Right lobe of liver (tissue), 4 donors: ENCODE measurements around the gene ZNF219.

Source experiments
- POLR2A ChIP-seq: fragments of 450-650 bp; IDR thresholded peaks from one replicate; pipeline ENCODE4 v1.6.1; 2017; ENCODE audit warnings: antibody characterized with exemption, mild to moderate bottlenecking
- TF ChIP-seq, protein P1 (sequence below), 4 donors: fragments of 200-600 bp in 3 of 4; fragments of 450-650 bp in 1 of 4; IDR thresholded peaks; one replicate each; pipeline versions ENCODE4 v1.5.1 to v1.8.0; 2016 to 2022; ENCODE audit warnings: antibody characterized with exemption in 4 of 4, mild to moderate bottlenecking in 2 of 4
- donor health status: DM: no; HTN: no; CAD: no.
- donor health status: DM: no; HTN: no; CAD: no.
- donor health status: DM: no; HTN: yes; CAD: no.

DNA sequence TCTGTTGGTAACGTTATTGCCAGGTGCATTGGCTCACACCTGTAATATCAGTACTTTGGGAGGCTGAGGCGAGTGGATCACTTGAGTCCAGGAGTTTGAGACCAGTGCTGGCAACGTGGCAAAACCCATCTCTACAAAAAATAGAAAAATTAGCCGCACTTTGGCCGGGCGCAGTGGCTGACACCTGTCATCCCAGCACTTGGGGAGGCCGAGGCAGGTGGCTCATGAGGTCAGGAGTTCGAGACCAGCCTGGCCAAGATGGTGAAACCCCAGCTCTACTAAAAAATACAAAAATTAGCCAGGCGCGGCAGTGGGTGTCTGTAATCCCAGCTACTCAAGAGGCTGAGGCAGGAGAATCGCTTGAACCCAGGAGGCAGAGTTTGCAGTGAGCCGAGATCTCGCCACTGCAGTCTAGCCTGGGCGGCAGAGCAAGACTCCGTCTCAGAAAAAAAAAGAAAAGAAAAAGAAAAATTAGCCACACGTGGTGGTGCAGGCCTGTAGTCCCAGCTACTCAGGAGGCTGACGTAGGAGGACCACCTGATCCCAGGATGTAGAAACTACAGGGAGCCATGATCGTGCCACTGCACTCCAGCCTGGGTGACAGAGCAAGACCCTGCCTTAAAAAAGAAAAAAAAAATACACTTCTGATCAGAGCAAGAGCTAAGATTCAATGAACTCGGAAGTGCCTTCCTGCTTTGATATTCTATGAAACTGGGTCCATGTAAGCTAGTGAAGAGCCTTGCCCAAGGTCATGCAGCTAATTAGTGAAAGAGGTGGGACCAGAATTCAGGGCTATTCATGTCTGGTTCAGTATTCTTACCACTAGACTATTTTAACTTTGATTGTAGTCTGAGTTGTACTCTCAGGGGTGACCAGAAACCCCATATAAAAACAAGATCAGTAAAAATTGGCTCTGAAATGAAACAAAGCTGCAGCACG lies 45.0 kb downstream of the ZNF219 start:
- TF ChIP-seq, protein P1, sequence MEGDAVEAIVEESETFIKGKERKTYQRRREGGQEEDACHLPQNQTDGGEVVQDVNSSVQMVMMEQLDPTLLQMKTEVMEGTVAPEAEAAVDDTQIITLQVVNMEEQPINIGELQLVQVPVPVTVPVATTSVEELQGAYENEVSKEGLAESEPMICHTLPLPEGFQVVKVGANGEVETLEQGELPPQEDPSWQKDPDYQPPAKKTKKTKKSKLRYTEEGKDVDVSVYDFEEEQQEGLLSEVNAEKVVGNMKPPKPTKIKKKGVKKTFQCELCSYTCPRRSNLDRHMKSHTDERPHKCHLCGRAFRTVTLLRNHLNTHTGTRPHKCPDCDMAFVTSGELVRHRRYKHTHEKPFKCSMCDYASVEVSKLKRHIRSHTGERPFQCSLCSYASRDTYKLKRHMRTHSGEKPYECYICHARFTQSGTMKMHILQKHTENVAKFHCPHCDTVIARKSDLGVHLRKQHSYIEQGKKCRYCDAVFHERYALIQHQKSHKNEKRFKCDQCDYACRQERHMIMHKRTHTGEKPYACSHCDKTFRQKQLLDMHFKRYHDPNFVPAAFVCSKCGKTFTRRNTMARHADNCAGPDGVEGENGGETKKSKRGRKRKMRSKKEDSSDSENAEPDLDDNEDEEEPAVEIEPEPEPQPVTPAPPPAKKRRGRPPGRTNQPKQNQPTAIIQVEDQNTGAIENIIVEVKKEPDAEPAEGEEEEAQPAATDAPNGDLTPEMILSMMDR (IDR thresholded peaks at IDR 0.05): no peak
- no peak for TF ChIP-seq POLR2A
